ENCODE measurements around the gene AMH.

- TF ChIP-seq CTCF (IDR thresholded peaks at IDR 0.05) (no peak), POLR2A (IDR thresholded peaks at IDR 0.05) (no peak)
Observed at GRCh38 chr19:2245273-2245672, 3.9 kb upstream of the AMH start.

Measured in right lobe of liver (tissue), 4 donors.